Activated CD4-positive, CD25-positive, alpha-beta regulatory T cell (primary cell): ENCODE measurements around the gene ISM1.

ENCODE experiments used
- DNase-seq, 4 experiments: peaks; one replicate each; lab custom pipeline; 2025; lab: John Stamatoyannopoulos, UW

The ISM1 gene

DNA sequence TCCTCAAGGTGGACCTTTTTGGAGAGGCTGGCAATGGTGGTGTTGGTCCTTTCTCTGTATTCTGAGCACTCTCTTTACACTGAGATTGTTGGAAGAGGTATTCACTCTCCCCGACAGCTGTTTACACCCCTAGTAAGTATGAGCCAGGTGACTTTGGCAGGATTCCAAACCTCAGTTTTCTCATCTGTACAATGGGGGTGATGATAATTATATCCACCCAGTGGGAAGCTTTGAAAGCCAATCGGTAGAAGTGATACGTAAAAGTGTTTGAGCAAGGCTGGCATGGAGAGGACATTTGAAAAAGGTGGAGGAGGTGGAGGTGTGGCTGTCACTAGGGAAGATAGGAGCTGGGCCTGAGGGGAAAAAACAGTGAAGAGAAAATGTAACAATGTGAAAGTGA, 35.5 kb downstream of the ISM1 start:
- no peak for DNase-seq

- no peak for DNase-seq
Observed at GRCh38 chr20:13259921-13260320, 38.8 kb downstream of the ISM1 start.

GRCh38 chr20:13260650-13261279, 39.7 kb downstream of the ISM1 start:
- DNase-seq: no peak

- peak; percentile 14 to 50 (median 26) for DNase-seq
Observed at GRCh38 chr20:13261460-13262301, 40.6 kb downstream of the ISM1 start.

DNA sequence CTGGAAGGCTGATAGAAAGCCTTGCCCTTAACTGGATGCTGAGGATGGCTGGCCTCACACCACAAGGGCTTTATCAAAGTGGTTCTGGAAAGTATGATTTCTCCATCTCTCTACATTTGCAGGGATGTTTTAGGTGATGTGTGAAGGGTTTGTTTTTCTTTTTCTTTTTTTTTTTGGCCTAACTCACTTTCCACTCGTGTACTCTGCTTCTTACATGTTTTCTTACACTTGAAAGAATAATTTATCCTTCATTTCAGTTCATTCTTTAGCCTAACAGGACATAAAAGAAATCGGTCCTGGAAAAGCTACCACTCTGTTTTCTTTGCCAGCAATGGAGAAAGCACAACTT, 41.2 kb downstream of the ISM1 start:
- DNase-seq: no peak

DNA sequence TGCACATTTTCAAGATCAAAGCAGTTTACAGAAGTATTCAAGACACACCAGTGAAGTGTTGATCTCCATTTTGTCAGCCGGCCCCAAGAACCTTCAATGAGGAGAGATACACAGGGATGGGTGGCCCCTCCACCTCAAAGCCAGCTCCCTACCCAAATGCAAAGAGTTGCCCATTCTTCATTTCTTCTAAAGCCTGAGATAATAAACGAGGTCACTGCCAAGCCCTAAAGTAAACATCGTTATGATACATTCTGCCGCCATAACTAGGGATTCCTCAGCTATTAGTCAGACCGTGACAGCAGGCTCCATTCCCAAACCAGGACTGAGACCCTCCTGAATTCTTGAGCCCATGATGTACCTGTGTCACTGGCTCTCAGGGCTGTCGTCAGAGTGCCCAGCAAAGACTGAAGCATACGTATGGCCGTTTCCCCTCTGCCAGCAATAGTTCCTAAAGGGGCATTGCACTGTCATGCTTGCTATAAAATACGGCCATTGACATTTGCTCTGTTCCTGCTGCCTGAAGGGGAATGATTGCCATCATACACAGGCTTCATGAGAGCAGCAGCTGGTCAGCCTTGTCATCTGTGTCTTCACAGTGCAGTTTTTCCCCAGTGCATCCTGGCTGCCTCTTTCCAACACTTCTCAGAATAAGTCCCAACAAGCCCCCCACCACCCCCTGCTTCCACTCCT, 41.7 kb downstream of the ISM1 start:
- DNase-seq: no peak

GRCh38 chr20:13263451-13263850, 42.4 kb downstream of the ISM1 start:
- DNase-seq: no peak

DNA sequence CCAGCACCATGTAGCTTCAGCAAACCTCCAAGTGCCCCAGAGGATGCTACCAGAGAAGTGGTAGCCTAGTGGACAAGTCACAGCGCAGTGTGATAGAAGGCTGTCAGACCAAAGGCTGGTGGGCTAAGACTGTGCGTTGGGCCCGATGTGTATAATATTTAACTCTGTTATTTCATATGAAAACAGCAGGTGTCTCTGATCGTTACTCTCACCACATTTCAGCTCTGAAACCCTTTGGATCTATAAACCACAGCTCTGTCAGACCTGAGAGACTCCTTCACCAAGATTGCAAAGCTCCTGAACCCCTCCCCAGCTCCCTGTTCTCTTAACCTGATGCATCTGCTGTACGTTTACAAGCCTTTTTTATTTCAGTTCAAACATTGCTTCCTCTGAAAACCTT, 43.8 kb downstream of the ISM1 start:
- no peak for DNase-seq

- no peak for DNase-seq
Observed at GRCh38 chr20:13265941-13266340, 44.9 kb downstream of the ISM1 start.

GRCh38 chr20:13267231-13267630, 46.2 kb downstream of the ISM1 start:
- DNase-seq: no peak

DNA sequence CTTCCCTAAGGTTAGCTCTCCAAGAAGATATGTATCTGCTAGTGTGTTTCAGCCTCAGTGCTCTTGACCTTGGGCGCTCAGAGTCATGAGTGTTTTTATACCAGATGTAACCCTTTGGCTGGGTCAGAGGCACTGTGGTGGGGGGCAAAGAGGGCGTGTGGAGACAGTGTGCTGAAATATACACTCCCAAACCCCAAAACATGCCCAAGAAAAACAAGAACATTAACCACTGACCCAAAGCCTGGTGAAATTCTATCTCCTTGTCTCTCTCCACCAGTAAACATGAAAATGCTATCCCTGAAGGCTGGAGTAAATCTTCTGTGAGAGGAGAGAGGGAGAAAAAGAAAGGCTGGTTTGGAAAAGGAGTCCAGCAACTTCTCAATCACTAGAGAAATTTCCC, 47.9 kb downstream of the ISM1 start:
- no peak for DNase-seq

GRCh38 chr20:13270211-13270610, 49.1 kb downstream of the ISM1 start:
- no peak for DNase-seq

GRCh38 chr20:13271098-13271497, 50.0 kb downstream of the ISM1 start:
- DNase-seq: no peak

DNA sequence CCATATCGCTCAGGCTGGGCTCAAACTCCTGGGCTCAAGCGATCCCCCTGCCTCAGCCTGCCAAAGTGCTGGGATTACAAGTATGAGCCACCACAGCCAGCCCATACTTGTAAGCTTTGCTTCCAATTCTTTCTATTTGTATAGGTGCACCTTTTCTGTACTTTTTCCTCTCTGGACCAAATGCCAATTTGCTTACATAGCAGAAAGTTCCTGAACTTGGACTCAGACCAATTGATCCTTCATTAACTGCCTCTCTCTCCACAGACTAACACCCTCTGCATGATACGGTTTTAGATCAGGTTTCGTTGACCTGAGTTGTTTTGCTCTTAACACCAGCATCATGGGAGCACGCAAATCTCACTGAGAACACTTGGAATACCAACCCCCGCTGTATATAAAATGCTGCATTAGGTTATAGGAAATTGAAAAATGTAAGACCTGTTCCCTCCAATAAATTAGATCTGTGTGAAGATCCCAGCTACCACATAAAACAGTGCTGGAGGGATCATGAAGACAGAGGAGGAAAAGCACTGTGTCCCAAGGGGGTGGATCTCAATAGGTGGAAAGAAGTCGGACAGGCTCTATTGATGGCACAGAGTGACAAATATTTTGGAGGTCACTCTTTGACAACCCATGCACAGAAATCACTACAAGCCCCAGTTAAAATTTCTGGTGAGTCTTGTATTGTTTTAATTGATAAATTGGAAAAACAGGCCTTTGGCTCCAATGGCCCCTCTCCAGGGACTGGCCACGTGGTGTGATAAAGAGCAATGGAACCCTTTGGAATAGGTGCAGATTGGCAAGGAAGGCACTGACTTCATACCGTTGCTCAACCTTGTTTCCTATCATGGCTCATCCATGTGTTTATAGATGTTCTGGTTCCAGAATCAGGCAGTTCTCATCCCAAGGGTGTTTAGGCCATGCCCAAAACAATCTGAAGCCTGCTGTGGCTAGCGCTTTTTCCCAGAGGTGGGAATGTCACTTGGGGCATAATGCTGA, 51.2 kb downstream of the ISM1 start:
- DNase-seq: no peak

DNA sequence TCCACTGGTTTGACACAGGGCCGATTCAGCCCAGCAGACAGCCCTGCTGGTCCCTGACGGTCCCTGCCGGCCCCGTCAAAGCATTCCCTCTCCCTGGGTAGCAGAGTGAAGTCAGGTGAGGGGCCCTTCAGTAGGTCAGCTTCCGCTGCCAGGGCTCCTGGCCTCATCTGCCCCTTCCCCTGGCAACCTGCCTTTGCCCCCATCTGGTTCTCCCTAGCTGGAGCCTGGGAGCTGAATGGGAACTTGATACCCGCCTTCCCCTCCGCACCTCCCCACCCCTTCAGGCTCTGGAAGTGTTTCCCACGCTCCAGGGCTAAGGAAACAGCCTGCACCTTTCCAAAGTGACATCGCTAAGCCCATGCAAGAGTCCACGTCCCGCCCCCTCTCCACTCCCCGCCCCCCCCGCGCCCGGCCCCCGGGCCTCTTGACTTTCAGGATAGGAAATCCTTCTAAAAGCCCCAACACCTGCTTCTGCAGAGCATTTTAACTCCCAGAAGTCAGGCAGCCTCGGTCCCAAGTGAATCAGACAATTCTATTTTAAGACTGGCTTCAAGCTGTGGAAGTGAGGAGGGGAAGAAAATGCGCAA, 53.3 kb downstream of the ISM1 start:
- no peak for DNase-seq

- no peak for DNase-seq
Observed at GRCh38 chr20:13276945-13277541, 56.0 kb downstream of the ISM1 start.

DNA sequence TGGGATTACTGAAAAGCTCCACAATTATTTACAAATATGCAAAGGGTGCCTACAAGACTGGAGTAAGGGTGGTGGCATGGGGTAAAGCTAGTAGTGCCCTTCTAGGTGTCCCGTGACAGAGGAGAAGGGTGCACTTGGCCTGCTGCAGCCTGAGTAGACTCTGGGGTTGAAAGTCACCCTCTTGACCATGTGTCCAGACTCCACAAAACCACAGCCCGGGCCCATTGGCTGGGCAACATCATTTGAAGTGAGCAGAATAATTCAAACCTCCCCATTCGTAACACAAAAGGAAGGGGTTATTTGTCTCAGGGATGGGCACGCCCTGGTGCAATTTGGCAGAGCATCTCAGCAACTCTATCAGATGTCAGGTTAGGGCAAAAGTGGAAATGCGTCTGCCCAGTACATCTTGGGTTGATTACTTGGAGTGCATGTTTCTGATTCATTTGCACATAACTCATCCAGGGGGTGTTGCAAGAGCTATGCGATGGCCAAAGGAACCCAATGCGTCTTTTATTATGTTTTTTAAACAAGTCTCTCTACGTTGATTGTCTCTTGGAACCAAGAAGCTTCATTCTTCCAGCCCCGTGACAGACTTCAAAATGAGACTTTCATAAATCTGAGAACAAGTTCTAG, 56.7 kb downstream of the ISM1 start:
- DNase-seq: no peak

DNA sequence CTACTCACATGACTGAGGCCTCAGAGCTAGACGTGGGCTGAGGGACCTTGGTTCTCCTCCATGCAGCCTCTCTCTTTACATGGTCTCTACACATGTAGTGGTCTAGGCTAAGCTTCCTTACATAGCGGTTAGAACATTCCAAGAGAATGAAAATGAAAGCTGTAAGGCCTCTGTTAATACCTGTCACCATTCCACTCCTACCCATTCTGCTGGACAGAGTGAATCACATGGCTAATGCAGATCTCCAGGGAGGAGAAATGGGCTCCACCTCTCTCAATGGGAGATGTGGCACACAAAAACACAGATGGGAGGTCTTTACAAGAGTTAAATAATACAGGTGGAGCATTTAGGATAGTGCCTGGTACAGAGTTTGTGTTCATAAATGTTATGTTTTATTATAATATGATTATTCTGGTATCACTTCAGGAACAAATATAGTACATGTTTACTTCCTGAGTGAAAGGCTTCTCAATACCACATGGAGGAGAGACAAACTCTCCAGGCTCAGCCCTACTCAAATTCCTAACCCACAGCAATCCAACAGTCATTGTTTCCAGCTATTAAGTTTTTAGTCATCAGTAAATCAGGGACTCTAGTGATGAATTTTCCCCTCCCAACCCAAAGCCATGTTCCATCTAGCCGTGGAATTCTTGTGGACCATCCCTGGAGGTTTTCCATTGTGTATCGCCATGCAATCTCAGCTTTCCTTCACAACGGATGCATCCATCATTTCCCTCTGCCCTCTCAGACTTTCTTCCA, 57.9 kb downstream of the ISM1 start:
- DNase-seq: no peak

DNA sequence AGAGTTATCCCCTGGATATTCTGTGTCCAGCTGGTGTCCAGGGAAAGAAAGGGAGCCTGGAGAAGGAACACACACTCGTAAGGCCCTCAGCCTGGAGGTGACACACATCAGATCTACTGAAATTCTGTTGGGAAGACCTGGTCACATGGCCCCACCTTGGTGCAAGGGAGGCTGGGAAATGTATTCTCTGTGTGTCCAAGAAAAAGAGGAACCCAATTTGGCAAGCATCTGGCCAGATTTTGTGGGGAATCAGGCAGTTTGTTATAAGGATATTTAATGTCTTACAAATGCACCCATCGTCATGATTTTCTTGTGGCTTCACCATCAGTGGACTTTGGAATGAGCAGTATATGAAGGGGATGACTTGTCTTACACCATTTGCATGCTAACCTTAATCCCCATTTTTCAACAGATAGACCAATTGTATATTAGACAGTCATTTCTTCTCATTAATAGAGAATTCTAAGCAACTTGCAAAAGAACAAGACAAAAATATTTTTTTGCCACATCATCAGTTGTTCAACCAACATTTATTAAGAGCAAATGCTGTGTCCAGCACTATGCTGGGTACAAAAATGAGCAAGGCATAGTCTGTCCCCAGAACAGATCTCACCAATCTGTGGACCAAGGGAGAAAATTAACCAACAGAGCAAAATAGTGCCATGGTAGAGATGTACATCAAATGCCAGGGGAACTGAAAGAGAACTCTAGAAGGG, 59.7 kb downstream of the ISM1 start:
- DNase-seq: no peak
